GM23248 (cell line): ENCODE data around the gene CERK.

Experiments used
- EZH2 ChIP-seq: fragments of 200-600 bp; sonication (generic); IDR thresholded peaks from 2 replicates; pipeline ENCODE4 v1.6.1; 2018; ENCODE audit warnings: antibody characterized with exemption, mild to moderate bottlenecking; ENCODE audit not compliant: insufficient read depth, poor library complexity, severe bottlenecking
- EZH2phosphoT487 ChIP-seq: fragments of 200-600 bp; sonication (generic); IDR thresholded peaks from 2 replicates; pipeline ENCODE4 v1.6.1; 2018; ENCODE audit warnings: antibody characterized with exemption, moderate library complexity, mild to moderate bottlenecking, low read depth; ENCODE audit not compliant: insufficient read depth

DNA sequence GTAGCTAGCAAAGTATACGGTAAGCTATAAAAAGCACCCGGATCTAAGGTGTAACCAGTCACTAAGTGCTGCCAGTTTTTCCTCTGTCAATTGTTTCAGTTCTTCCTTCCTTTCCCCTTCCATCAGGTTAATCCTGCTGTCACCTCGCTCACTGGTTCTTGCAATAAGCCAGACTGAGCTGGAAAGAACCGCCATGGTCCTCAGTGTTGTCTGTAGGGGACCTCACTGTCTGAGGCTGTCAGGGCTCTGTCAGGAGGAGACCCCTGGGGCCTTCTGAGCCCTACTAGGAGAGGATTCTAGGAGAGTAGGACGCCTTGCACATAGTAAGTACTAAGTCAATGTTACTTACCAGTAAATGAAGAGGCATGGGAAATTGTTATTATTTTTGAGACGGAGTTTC is 23.0 kb upstream of the CERK start:
- TF ChIP-seq EZH2phosphoT487 = no peak
- TF ChIP-seq EZH2 = no peak
